ENCODE measurements around the gene NBEA.

Gene NBEA

DNA sequence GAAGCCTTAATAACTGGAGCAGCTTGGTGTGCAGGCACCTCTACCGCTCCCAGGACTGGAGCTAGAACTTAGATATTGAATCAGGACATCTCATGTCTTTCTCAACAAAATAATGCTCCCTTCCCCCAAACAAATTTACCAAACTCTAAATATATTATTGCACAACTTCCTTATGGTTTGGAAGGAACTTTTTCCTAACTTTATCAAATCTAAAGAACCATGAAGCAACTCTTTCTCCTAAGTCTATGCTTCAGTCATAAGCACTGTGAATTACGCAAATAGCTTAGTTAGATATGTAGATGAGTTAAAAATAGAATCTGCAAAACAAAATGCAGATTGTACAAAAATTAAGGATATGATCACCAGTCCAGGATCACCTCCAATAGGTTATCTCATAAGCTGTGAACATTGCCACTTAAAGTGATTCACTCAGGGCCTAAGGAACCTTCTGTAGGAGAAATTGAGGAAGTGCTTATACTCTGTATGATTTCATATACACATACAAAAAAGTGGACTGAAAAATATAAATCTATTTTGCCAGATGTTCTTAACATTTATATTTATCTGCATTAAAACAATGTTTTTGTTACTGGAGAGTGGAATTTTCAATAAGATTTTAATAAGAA is 554.8 kb downstream of the NBEA start:
- no peak overlapping the region for H3K4me3 ChIP-seq (ENCODE audit: low read depth, low read length)

- no peak overlapping the region for H3K4me3 ChIP-seq (ENCODE audit: low read depth, low read length)
These were observed 556.2 kb downstream of the NBEA start for GRCh38 chr13:35498231-35498630.

DNA sequence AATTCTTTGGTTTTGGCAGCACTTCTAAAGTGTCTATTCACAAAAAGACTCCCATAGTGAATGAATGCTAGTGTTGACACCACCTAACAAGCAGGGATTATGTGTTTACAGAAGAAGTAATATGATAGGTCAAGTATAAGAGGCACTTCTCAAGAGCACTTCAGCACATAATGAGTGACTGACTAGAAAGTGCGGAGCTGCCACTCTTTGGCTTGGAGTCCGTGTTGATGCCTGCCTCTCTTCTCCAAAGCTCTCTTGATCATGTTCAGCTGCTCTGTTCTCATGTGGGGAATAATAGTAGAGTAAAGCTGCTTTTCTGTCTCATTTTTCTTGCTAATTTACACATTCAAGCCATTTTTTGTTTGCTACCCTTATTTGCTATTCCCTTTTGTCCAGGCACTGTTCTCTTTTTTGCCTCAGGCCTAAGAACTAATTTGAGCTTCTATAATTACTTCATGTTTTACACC is 557.2 kb downstream of the NBEA start:
- H3K4me3 ChIP-seq (ENCODE audit: low read depth, low read length): no peak overlapping the region

DNA sequence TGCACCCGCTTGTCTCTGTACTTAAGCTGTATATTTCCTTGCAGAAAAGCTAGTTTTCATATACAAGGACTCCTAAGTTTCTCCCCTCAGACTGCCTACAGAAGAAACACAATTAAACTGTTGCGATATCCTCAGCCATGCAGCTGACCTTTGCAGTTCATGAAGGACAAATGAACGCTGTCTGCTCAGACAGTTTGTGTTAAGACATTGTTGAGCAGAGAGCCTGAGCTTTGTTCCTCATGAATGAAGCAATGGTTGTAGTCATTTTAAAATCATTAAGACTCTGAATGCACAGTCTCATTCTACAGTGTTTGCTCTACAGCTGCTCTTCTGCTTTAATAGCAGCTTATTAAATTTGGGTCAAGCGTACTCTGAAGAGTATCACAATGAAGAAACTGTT is 557.6 kb downstream of the NBEA start:
- H3K4me3 ChIP-seq (ENCODE audit: low read depth, low read length): no peak overlapping the region

DNA sequence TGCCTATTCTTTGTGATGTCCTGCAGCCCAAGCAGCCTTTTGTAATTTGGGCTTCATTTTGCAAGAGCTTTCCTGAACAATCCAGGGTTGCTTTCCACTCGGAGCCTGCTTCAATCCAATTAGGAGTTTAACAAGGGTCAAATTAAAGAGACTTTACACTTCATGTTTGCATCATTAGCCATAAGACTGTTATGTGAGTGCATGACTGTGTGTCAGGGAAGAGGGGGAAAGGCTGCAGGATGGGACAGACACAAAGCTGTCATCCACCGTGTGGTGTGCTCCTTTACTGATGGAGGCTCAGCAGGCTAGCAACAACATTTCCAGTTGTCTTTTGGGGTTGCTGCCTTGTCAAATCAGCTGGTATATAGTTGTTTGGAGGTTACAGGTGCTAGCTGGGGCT is 558.1 kb downstream of the NBEA start:
- H3K4me3 ChIP-seq (ENCODE audit: low read depth, low read length): no peak overlapping the region

DNA sequence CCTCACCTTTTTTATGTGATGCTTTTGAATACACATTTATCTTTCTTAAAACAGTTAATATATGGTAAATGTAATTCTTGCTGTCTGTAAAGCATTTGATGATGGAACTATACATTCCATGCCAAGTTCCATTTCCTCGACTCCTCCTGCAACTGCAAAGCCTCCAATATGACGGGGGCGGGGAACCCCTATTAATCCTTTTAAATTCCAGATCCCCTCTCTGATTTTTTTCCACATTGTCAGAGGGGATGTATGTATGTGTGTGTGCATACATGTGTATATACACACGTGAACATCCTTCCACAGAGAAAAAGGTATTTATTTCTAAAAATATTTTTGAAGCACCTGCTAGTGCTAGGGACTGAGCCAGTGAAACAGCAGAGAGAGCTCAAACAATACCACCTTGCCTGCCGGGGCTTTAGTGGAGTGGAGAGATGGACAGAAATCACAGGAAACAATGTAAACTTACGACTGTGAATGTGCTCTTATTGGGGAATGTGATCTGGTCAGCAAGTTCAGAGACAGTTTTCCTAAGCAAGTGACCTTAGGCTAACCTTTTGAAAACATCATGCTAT is 559.7 kb downstream of the NBEA start:
- no peak overlapping the region for H3K4me3 ChIP-seq (ENCODE audit: low read depth, low read length)

DNA sequence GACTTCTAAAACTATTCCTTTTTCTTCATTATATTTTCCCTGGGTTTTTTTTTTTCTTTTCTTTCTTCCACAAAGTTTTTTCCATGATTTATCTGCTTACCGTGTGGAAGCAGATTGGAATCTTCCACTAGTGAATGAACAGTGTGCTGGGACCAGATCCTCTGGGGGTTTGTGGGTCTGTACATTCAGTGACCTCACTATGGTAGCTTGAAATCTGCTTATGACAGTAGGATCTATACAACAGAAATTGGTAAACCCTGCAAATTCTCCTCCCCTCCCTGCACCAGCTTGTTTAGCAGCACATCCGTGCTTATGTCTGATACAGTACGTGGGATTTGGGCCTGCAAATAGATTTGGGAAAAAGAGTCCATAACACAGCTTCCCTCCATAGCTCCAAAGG is 560.4 kb downstream of the NBEA start:
- no peak overlapping the region for H3K4me3 ChIP-seq (ENCODE audit: low read depth, low read length)

GRCh38 chr13:35512271-35512920 is 570.3 kb downstream of the NBEA start:
- no peak overlapping the region for H3K4me3 ChIP-seq (ENCODE audit: low read depth, low read length)

DNA sequence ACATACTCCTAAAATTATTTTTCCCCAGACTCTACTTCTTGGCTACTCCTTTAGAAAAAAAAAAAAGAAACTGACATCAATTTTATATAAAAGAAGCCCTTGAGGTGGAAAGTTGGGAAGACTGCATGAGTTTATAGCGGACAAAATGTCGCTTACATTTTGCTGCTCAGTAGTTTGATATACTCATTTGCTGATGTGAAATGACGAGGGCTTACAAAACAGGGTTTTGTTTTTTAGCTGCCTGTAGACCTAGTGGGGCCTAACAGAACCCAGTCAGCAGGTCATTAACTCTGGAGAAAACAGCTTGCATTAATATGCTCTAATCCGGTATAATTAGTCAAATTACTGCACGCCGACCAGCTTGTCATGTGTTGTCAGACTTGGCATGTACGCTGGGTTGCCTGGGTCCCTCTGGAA is 572.0 kb downstream of the NBEA start:
- no peak overlapping the region for H3K4me3 ChIP-seq (ENCODE audit: low read depth, low read length)

GRCh38 chr13:35514801-35515502 is 572.9 kb downstream of the NBEA start:
- H3K4me3 ChIP-seq (ENCODE audit: low read depth, low read length): no peak overlapping the region

DNA sequence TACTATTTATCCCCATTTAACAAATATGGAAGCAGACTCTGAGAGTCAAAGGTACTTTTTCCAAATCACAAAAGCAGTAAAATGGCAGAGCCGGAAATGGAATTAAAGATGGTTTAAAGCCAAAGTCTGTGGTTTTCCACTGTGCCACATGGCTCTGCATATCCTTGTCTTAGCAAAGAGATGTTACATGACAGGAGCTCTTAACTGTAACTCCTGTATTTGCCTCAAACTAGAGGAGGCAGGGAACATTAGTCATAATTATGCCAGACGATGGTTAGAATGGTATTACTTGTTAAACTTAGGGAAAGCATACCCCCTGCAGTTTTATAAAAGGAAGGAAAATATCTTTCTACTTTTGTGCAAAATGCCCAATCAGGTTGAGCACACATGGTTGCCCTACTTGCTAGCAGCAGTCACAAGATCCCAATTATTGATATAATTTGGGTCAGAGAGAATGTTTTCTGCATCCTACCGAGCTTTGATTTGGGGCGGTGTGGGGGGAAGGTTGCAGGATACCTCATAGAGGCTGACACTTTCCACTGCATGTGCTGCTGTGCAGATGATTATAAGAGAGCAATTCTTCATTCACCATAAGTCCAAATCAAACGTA is 576.4 kb downstream of the NBEA start:
- H3K4me3 ChIP-seq (ENCODE audit: low read depth, low read length): no peak overlapping the region

DNA sequence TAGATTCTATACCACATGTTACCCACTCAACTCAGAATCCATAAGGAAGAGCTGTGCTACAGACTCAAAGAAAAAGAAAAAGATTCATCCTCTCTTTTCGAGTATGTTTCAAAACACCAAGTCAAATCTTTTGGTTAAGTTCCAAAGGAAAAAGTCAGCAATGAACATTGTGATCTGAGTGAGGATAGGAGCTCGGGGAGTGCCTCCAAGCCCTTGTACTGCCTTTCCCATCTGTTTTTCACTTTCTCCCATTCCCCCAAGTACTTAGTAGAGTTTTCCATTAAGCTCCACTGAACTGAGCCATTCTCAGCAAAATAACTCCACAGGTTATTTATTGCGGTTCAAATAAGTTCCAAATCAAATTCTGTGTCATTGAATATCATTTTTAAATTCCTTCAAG is 582.1 kb downstream of the NBEA start:
- no peak overlapping the region for H3K4me3 ChIP-seq (ENCODE audit: low read depth, low read length)

- no peak overlapping the region for H3K4me3 ChIP-seq (ENCODE audit: low read depth, low read length)
These were observed 584.5 kb downstream of the NBEA start for GRCh38 chr13:35526577-35526976.

- no peak overlapping the region for H3K4me3 ChIP-seq (ENCODE audit: low read depth, low read length)
These were observed 585.4 kb downstream of the NBEA start for GRCh38 chr13:35527451-35527850.

DNA sequence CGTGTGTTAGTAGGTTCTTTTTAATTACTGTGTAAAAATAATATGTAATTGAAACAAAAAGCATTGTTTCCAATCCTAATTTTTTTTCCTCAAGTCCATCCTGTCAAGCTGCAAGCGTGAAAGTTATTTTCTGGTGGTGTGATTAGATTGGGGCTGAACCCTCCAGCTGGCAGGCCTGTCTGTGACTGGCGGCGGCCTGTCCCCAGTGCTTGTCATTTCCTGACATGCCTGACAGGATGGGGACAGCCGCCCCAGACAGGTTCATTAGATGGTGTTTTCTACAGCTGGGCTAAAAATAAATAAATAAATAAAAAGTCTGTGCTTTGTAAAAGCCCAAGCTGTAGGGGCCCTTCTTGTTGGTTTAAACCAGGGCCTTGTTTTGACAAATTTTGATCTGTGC is 588.1 kb downstream of the NBEA start:
- H3K4me3 ChIP-seq (ENCODE audit: low read depth, low read length): no peak overlapping the region

GRCh38 chr13:35530581-35530980 is 588.5 kb downstream of the NBEA start:
- no peak overlapping the region for H3K4me3 ChIP-seq (ENCODE audit: low read depth, low read length)

DNA sequence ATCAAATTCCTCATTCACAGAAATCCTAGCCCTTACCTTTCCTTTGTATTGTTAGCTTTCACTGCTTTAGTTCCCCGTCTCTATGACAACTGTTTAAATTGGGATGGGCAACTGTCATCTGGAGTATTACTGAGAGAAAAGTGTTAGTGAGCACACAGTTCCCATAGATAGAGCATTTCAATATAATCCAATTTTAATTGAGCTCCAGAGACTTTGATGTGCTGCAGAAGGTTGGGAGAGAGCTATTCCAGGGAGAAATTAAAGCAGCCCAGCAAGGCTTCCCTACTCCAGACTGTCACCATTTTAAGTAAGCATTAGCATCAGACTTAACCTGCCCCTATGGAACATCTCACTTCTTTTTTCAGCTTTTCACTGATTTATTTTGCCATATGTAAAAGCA is 589.5 kb downstream of the NBEA start:
- H3K4me3 ChIP-seq (ENCODE audit: low read depth, low read length): no peak overlapping the region

- H3K4me3 ChIP-seq (ENCODE audit: low read depth, low read length): no peak overlapping the region
These were observed 592.3 kb downstream of the NBEA start for GRCh38 chr13:35534343-35534742.

- H3K4me3 ChIP-seq (ENCODE audit: low read depth, low read length): no peak overlapping the region
These were observed 606.7 kb downstream of the NBEA start for GRCh38 chr13:35548790-35549189.

GRCh38 chr13:35549481-35549880 is 607.4 kb downstream of the NBEA start:
- no peak overlapping the region for H3K4me3 ChIP-seq (ENCODE audit: low read depth, low read length)

- H3K4me3 ChIP-seq (ENCODE audit: low read depth, low read length): no peak overlapping the region
These were observed 610.2 kb downstream of the NBEA start for GRCh38 chr13:35552172-35552844.
